GM12801 (cell line): ENCODE measurements around the gene SPATA31A7.
"Not testable (repeated sequence)": the region's sequence is repeated elsewhere in the genome, so short reads cannot be mapped to it uniquely, and the experiment has no call there.

ENCODE experiments used
- CTCF ChIP-seq: IDR thresholded peaks from one replicate; pipeline ENCODE4 v1.5.1; 2011; ENCODE audit warnings: control low read depth; ENCODE audit not compliant: insufficient read length; ENCODE audit errors: extremely low read depth

SPATA31A7 gene

GRCh38 chr9:61189736-61190135 is at the start of gene SPATA31A7:
Gene SPATA31A7 (plus strand): TSS chr9:61190036. CDS start chr9:61190065, 29 bp downstream.
- not testable (repeated sequence) for TF ChIP-seq CTCF
